H9 (cell line): ENCODE measurements around the gene SELPLG. TPM values are rescaled to one million over a fixed set of nuclear protein-coding genes. Genes with fewer than 3 reads are reported as not detected.

Experiments
- DNase-seq: peaks from one replicate; pipeline ENCODE4 v3.0.0-alpha.2; 2017
- H2AFZ ChIP-seq: one replicate; pipeline ENCODE4 v1.6.1; 2013; ENCODE audit warnings: mild to moderate bottlenecking, low read length, control low read depth, moderate library complexity
- H2AK5ac ChIP-seq: 2 replicates; pipeline ENCODE4 v1.6.1; 2013; ENCODE audit warnings: low read length, control low read depth, mixed read lengths; ENCODE audit not compliant: insufficient read length
- H2BK120ac ChIP-seq: one replicate; pipeline ENCODE4 v1.6.1; 2013; ENCODE audit warnings: low read depth, mild to moderate bottlenecking, low read length, control low read depth, inconsistent platforms; ENCODE audit not compliant: poor library complexity, severe bottlenecking
- H2BK12ac ChIP-seq: 2 replicates; pipeline ENCODE4 v1.6.1; 2013; ENCODE audit warnings: low read length, control low read depth, mixed read lengths, low read depth; ENCODE audit not compliant: insufficient read length
- H2BK15ac ChIP-seq: 2 replicates; pipeline ENCODE4 v1.6.1; 2013; ENCODE audit warnings: low read depth, low read length, control low read depth
- H2BK20ac ChIP-seq: one replicate; pipeline ENCODE4 v1.6.1; 2013; ENCODE audit warnings: low read depth, mild to moderate bottlenecking, low read length, control low read depth, inconsistent platforms; ENCODE audit not compliant: poor library complexity, severe bottlenecking
- H2BK5ac ChIP-seq: 2 replicates; pipeline ENCODE4 v1.6.1; 2013; ENCODE audit warnings: low read length, control low read depth, mixed read lengths; ENCODE audit not compliant: insufficient read length
- H3K14ac ChIP-seq: 2 replicates; pipeline ENCODE4 v1.6.1; 2013; ENCODE audit warnings: low read length, control low read depth; ENCODE audit not compliant: insufficient read depth
- H3K18ac ChIP-seq: 2 replicates; pipeline ENCODE4 v1.6.1; 2013; ENCODE audit warnings: low read depth, mild to moderate bottlenecking, mixed read lengths, low read length, control low read depth; ENCODE audit not compliant: insufficient read length
- H3K23ac ChIP-seq: 2 replicates; pipeline ENCODE4 v1.6.1; 2013; ENCODE audit warnings: low read length, control low read depth, mixed read lengths, low read depth; ENCODE audit not compliant: insufficient read length
- H3K23me2 ChIP-seq: 2 replicates; pipeline ENCODE4 v1.6.1; 2013; ENCODE audit warnings: low read depth, mild to moderate bottlenecking, mixed read lengths, low read length, control low read depth; ENCODE audit not compliant: insufficient read length, poor library complexity, severe bottlenecking
- H3K27ac ChIP-seq: 2 replicates; pipeline ENCODE4 v1.5.1; 2013; ENCODE audit warnings: low read length, control low read depth, mixed read lengths, low read depth; ENCODE audit not compliant: insufficient read length
- H3K27me3 ChIP-seq: 2 replicates; pipeline ENCODE4 v1.6.1; 2013; ENCODE audit warnings: low read length, control low read depth, inconsistent platforms; ENCODE audit not compliant: insufficient read depth
- H3K4ac ChIP-seq: 2 replicates; pipeline ENCODE4 v1.6.1; 2013; ENCODE audit warnings: low read depth, mild to moderate bottlenecking, control low read depth, inconsistent platforms, low read length, moderate library complexity
- H3K4me1 ChIP-seq: 2 replicates; pipeline ENCODE4 v1.6.1; 2013; ENCODE audit warnings: low read length, control low read depth, inconsistent platforms; ENCODE audit not compliant: insufficient read depth
- H3K4me2 ChIP-seq: 2 replicates; pipeline ENCODE4 v1.6.1; 2013; ENCODE audit warnings: low read length, control low read depth, mixed read lengths; ENCODE audit not compliant: insufficient read length, insufficient read depth
- H3K56ac ChIP-seq: 2 replicates; pipeline ENCODE4 v1.6.1; 2013; ENCODE audit warnings: low read depth, mild to moderate bottlenecking, mixed read lengths, low read length, control low read depth; ENCODE audit not compliant: insufficient read length
- H3K79me1 ChIP-seq: 2 replicates; pipeline ENCODE4 v1.6.1; 2013; ENCODE audit warnings: low read depth, mild to moderate bottlenecking, moderate library complexity, low read length, control low read depth, inconsistent platforms; ENCODE audit not compliant: insufficient read depth, poor library complexity, severe bottlenecking
- H3K79me2 ChIP-seq: 2 replicates; pipeline ENCODE4 v1.6.1; 2013; ENCODE audit warnings: low read length, control low read depth, inconsistent platforms; ENCODE audit not compliant: insufficient read depth
- H3K9ac ChIP-seq: 2 replicates; pipeline ENCODE4 v1.6.1; 2013; ENCODE audit warnings: low read length, control low read depth, mixed read lengths; ENCODE audit not compliant: insufficient read length; ENCODE audit errors: extremely low read depth
- H3K9me3 ChIP-seq: one replicate; pipeline ENCODE4 v1.6.1; 2013; ENCODE audit warnings: low read depth, low read length, inconsistent platforms; ENCODE audit not compliant: control insufficient read depth
- H3T11ph ChIP-seq: one replicate; pipeline ENCODE4 v1.6.1; 2013; ENCODE audit warnings: mild to moderate bottlenecking, low read length, control low read depth, inconsistent platforms
- H4K20me1 ChIP-seq: one replicate; pipeline ENCODE4 v1.6.1; 2013; ENCODE audit not compliant: control insufficient read depth, insufficient read length, insufficient read depth
- H4K5ac ChIP-seq: 2 replicates; pipeline ENCODE4 v1.6.1; 2013; ENCODE audit warnings: low read depth, mild to moderate bottlenecking, mixed read lengths, low read length, control low read depth; ENCODE audit not compliant: insufficient read length
- H4K8ac ChIP-seq: replicated peaks from 2 replicates; pipeline ENCODE4 v1.6.1; 2013; ENCODE audit warnings: low read length, control low read depth, mixed read lengths, low read depth; ENCODE audit not compliant: insufficient read length
- H4K91ac ChIP-seq: 2 replicates; pipeline ENCODE4 v1.6.1; 2013; ENCODE audit warnings: low read depth, mild to moderate bottlenecking, moderate library complexity, mixed read lengths, low read length, control low read depth; ENCODE audit not compliant: insufficient read length
- H3K27ac Mint-ChIP-seq, 3 experiments: 2 replicates in 2 of 3; 3 replicates in 1 of 3; pipeline ENCODE4 v1.8.0; 2020 to 2021; ENCODE audit warnings: mixed read lengths in 3 of 3, mild to moderate bottlenecking in 1 of 3, moderate library complexity in 1 of 3
- H3K27me3 Mint-ChIP-seq: 2 replicates; pipeline ENCODE4 v1.8.0; 2021; ENCODE audit warnings: low read depth, mild to moderate bottlenecking, moderate library complexity, mixed read lengths
- H3K36me3 Mint-ChIP-seq, 3 experiments: 2 replicates in 2 of 3; 3 replicates in 1 of 3; pipeline ENCODE4 v1.8.0; 2020 to 2021; ENCODE audit warnings: low read depth in 3 of 3, mixed read lengths in 3 of 3; ENCODE audit not compliant: insufficient read depth in 1 of 3
- H3K4me1 Mint-ChIP-seq, 2 experiments: 2 replicates each; pipeline ENCODE4 v1.8.0; 2020; ENCODE audit warnings: mixed read lengths in 2 of 2
- H3K4me3 Mint-ChIP-seq, 2 experiments: 2 replicates in 1 of 2; 3 replicates in 1 of 2; pipeline ENCODE4 v1.8.0; 2020 to 2021; ENCODE audit warnings: mild to moderate bottlenecking in 2 of 2, mixed read lengths in 2 of 2, moderate library complexity in 1 of 2
- H3K9me3 Mint-ChIP-seq, 2 experiments: 2 replicates in 1 of 2; 3 replicates in 1 of 2; pipeline ENCODE4 v1.8.0; 2020; ENCODE audit warnings: mild to moderate bottlenecking in 2 of 2, mixed read lengths in 2 of 2, moderate library complexity in 1 of 2
- CTCF ChIP-seq: fragments of 200-600 bp; sonication (generic); conservative IDR thresholded peaks from 3 replicates; pipeline ENCODE4 v1.8.0; 2021; ENCODE audit warnings: antibody characterized with exemption, mild to moderate bottlenecking
- WGBS: extraction: QIAGEN DNeasy Blood & Tissue Kit; methylation state at CpG from one replicate; pipeline ENCODE4 v1.1.7; 2013; ENCODE audit warnings: missing lambda C conversion rate, low lambda C conversion rate, mixed read lengths; ENCODE audit not compliant: insufficient read length; ENCODE audit errors: extremely low coverage; 5-methylcytosine and 5-hydroxymethylcytosine counted together
- total RNA-seq: library from RNA; stranded (reverse); gene quantifications from 2 replicates; pipeline ENCODE4 v1.2.1, GENCODE V29; 2021

The SELPLG gene
- total RNA-seq, 1 experiment from 2014 or later: 0.15 TPM

DNA sequence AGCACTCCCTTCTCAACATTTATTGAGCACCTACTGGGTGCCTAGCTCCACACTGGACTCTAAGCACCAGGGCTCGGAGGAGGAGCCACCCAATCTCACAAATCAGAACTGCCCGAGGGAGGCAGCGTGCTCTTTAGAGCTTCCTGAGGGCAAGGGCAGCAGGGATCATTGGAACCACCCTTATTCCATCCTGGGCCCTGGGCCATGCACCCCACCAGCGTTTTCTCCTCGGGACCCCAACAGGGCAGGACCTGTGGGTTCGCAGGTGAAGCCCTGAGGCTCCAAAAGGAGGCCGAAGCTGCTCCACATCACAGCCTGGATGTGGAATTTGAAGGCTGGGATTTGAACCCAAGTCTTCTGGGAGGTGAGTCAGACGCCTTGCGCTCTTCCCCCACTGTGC, 51.2 kb downstream of the SELPLG start:
- H2AFZ ChIP-seq: no peak overlapping the region
- H4K8ac ChIP-seq: no peak overlapping the region
- H2AK5ac ChIP-seq: no peak overlapping the region
- H3K9me3 Mint-ChIP-seq: peaks cover 9 to 10% of the 10 kb centered on the region in 2 experiments
- H3K9ac ChIP-seq: no peak overlapping the region
- H4K20me1 ChIP-seq: no peaks in the 10 kb centered on the region
- H2BK20ac ChIP-seq: no peak overlapping the region
- H3K18ac ChIP-seq: no peak overlapping the region
- no peaks in the 10 kb centered on the region for H3K9me3 ChIP-seq
- H3K79me2 ChIP-seq: no peaks in the 10 kb centered on the region
- no peak overlapping the region for H4K5ac ChIP-seq
- H3K4me1 ChIP-seq: no peaks in the 10 kb centered on the region
- no peak overlapping the region for H4K91ac ChIP-seq
- H3K27ac Mint-ChIP-seq: no peak overlapping the region
- no peak overlapping the region for H3K4me3 Mint-ChIP-seq
- H3K14ac ChIP-seq: no peak overlapping the region
- H3K27me3 Mint-ChIP-seq: peaks cover 2% of the 10 kb centered on the region
- H3T11ph ChIP-seq: no peak overlapping the region
- H3K56ac ChIP-seq: no peak overlapping the region
- TF ChIP-seq CTCF: no peak
- WGBS: no CpG with 5 or more reads among the region's 9 CpGs
- H3K36me3 Mint-ChIP-seq: peaks cover 3 to 11% (median 4%) of the 10 kb centered on the region in 3 experiments; a peak in 5 of 7 replicates
- no peak overlapping the region for H3K27ac ChIP-seq
- no peak overlapping the region for H2BK5ac ChIP-seq
- H2BK12ac ChIP-seq: no peak overlapping the region
- H3K79me1 ChIP-seq: no peaks in the 10 kb centered on the region
- no peak overlapping the region for H2BK15ac ChIP-seq
- no peaks in the 10 kb centered on the region for H3K23me2 ChIP-seq
- H3K4ac ChIP-seq: no peak overlapping the region
- H2BK120ac ChIP-seq: no peak overlapping the region
- no peak overlapping the region for H3K23ac ChIP-seq
- DNase-seq: no peak
- 0 out of 4 replicates have a peak, but pooled peaks cover 0 to 6% of the 10 kb centered on the region in 2 experiments for H3K4me1 Mint-ChIP-seq
- no peaks in the 10 kb centered on the region for H3K27me3 ChIP-seq
- no peak overlapping the region for H3K4me2 ChIP-seq
